Measurements from ENCODE around the gene JAKMIP3. TPM values are rescaled to one million over a fixed set of nuclear protein-coding genes. Genes with fewer than 3 reads are reported as not detected.

The JAKMIP3 gene
- total RNA-seq, 1 experiment from 2014 or later: 0.03 TPM

GRCh38 chr10:132061030-132061429 lies 4.7 kb upstream of the JAKMIP3 start:
- no peak for DNase-seq (ENCODE audit: low read depth, low spot score)
- in situ Hi-C loops (cut with HindIII; ENCODE audit: low pct_unique_long_range_greater_than_20kb, low sequenced_read_pairs): no loop called here

DNA sequence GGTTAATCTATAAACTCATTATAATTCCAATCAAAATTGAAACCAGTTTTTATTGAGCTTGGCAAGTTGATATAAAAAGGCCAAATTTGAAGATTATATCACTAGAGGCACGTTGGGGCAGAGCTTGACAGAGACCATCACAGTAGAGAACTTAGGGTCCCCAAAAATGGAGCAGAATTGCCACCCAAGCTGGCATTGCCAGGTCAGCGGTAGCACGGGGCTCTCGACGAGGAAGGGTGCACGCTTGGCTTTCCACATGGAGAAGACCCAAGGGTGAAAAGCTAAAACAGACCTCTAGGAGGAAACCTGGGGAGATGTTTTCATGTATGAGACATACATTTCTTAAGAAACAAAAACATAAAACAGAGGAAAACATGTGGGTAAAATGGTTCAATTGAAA lies 4.3 kb upstream of the JAKMIP3 start:
- in situ Hi-C loops (cut with HindIII; ENCODE audit: low pct_unique_long_range_greater_than_20kb, low sequenced_read_pairs): no loop called here

DNA sequence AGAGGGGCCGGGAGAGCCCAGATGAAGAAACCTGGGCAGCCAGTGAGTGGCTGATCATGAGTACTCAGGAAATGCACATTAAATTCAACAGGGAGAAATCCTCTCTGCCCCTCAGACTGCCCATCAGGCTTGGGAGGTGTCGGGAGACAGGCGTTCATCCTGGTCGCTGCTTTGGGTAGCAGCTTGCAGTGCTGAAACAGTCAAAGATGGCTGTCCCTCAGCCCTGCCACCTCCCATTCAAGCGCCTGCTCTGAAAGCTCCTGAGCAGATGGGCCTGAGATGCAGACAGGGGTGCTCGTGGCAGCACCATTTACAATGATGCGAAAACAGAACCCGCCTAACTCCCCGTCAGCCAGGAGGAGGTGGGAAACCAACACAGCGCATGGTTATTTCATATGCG lies 3.6 kb upstream of the JAKMIP3 start:
- no peak for DNase-seq (ENCODE audit: low read depth, low spot score)
- in situ Hi-C loops (cut with HindIII; ENCODE audit: low pct_unique_long_range_greater_than_20kb, low sequenced_read_pairs): no loop called here

More for the DNA sequence above, 4.3 kb upstream of the JAKMIP3 start:
- no peak for DNase-seq (ENCODE audit: low read depth, low spot score)

- DNase-seq (ENCODE audit: low read depth, low spot score): no peak
- in situ Hi-C loops (cut with HindIII; ENCODE audit: low pct_unique_long_range_greater_than_20kb, low sequenced_read_pairs): no loop called here
Measured at GRCh38 chr10:132062641-132063390, 2.9 kb upstream of the JAKMIP3 start.

GRCh38 chr10:132063432-132063831 lies 2.3 kb upstream of the JAKMIP3 start:
- no peak for DNase-seq (ENCODE audit: low read depth, low spot score)
- in situ Hi-C loops (cut with HindIII; ENCODE audit: low pct_unique_long_range_greater_than_20kb, low sequenced_read_pairs): no loop called here

DNA sequence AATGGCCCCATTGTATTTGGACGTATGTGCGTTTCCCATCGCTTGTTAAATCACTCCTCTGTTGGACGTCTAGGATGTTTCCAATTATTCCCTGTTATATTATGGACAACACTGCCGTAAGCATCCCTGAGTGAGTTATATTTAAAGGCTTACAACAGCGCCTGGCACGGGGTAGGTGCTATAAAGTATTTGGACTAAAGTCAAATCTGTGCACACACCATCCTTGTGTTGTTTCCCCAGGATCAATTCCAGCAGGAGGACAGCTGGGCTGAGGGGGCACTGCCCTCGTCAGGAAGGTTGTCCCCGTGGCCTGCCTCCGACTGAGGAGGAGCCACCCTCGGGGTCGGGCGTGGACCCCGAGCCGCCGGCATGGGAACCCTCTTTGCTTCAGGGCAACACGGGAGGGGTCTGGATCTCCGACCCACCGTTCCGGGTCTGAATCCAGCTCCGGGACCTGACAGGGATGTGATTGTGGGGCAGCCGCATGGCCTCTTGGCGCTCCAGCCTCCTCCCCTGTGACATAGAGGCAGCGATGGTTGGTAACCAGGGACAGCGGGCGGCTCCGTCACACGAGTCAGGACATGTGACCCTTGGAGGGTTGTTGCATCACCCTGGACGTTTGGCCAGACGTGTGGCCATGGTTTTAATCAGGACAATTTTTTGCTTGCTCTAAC lies 1.5 kb upstream of the JAKMIP3 start:
- in situ Hi-C loops (cut with HindIII; ENCODE audit: low pct_unique_long_range_greater_than_20kb, low sequenced_read_pairs): no loop called here
- no peak for DNase-seq (ENCODE audit: low read depth, low spot score)

- no peak for DNase-seq (ENCODE audit: low read depth, low spot score)
- in situ Hi-C loops (cut with HindIII; ENCODE audit: low pct_unique_long_range_greater_than_20kb, low sequenced_read_pairs): no loop called here
Measured at GRCh38 chr10:132064771-132065437, 842 bp upstream of the JAKMIP3 start.

DNA sequence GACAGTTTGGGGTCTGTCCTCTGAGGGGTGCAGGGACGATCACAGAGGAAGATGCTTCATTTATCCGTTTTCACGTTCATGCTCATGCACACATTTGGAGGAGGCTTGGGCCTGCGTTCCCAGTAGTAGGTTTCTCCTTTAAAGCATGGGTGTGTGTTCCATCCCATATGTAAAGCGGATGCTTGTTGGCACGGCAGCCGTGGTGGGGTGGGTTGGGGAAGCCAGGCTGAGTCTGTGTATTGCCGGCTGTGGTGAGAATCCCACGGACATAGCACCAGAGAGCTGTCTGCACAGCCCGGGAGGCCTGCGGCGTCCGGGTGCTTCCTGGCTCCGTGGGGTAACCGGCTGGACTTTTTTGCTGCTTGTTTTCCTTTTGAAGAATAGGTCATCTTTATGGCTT lies 440 bp downstream of the JAKMIP3 start:
- no peak for DNase-seq (ENCODE audit: low read depth, low spot score)

GRCh38 chr10:132066812-132067211 lies 1.1 kb downstream of the JAKMIP3 start:
- DNase-seq (ENCODE audit: low read depth, low spot score): no peak
- in situ Hi-C loops (cut with HindIII; ENCODE audit: low pct_unique_long_range_greater_than_20kb, low sequenced_read_pairs): no loop called here

More for the DNA sequence above, 440 bp downstream of the JAKMIP3 start:
- in situ Hi-C loops (cut with HindIII; ENCODE audit: low pct_unique_long_range_greater_than_20kb, low sequenced_read_pairs): no loop called here

- in situ Hi-C loops (cut with HindIII; ENCODE audit: low pct_unique_long_range_greater_than_20kb, low sequenced_read_pairs): no loop called here
- no peak for DNase-seq (ENCODE audit: low read depth, low spot score)
Measured at GRCh38 chr10:132068431-132069121, 2.8 kb downstream of the JAKMIP3 start.

- no peak for DNase-seq (ENCODE audit: low read depth, low spot score)
Measured at GRCh38 chr10:132069122-132069848, 3.5 kb downstream of the JAKMIP3 start.

GRCh38 chr10:132069849-132070182 lies 4.1 kb downstream of the JAKMIP3 start:
- no peak for DNase-seq (ENCODE audit: low read depth, low spot score)
- in situ Hi-C loops (cut with HindIII; ENCODE audit: low pct_unique_long_range_greater_than_20kb, low sequenced_read_pairs): no loop called here

More at GRCh38 chr10:132069122-132069848, 3.5 kb downstream of the JAKMIP3 start:
- in situ Hi-C loops (cut with HindIII; ENCODE audit: low pct_unique_long_range_greater_than_20kb, low sequenced_read_pairs): no loop called here

- no peak for DNase-seq (ENCODE audit: low read depth, low spot score)
- in situ Hi-C loops (cut with HindIII; ENCODE audit: low pct_unique_long_range_greater_than_20kb, low sequenced_read_pairs): no loop called here
Measured at GRCh38 chr10:132070724-132071123, 5.0 kb downstream of the JAKMIP3 start.

DNA sequence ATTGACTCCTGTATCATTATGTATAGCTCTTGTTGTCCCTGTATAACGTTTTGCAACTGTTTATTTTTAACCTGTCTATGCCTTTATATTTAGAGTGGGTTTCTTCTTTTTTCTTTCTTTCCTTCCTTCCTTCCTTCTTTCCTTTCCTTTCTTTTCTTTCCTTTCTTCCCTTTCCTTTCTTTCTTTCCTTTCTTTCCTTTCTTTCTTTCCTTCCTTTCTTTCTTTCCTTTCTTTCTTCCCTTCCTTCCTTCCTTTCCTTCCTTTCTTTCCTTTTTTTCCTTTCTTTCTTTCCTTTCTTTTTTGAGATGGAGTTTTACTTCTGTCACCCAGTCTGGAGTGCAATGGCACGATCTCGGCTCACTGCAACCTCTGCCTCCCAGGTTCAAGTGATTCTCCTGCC lies 5.9 kb downstream of the JAKMIP3 start:
- DNase-seq (ENCODE audit: low read depth, low spot score): no peak
- in situ Hi-C loops (cut with HindIII; ENCODE audit: low pct_unique_long_range_greater_than_20kb, low sequenced_read_pairs): no loop called here

DNA sequence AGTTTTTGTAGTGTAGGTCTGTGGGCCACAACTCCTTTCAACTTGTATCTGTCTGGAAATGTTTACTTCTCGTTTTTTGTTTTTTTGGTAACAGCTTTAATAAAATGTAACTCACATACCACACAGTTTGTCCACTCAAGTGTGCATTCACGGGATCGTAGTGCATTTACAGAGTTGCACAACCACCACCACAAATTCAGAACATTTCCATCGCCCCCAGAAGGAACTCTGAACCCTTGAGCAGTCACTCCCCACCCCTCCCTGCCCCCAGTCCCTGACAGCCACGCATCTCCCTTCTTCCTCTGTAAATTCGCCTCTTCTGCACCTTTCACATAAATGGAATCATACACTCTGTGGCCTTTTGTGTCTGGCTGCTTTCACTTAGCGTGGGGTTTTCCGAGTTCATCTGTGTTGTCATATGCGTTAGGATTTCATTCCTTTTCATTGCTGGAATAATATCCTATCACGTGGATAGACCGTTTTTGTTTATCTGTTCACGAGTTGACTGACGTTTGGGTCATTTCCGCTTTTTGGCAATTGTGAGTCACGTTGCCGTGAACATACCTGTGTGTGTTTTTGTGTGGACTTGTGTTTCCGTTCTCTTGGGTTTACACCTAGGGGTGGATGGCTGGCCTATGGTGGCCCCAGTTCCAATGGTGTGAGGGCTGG lies 10.3 kb downstream of the JAKMIP3 start:
- in situ Hi-C loops (cut with HindIII; ENCODE audit: low pct_unique_long_range_greater_than_20kb, low sequenced_read_pairs): no loop called here
- DNase-seq (ENCODE audit: low read depth, low spot score): no peak

DNA sequence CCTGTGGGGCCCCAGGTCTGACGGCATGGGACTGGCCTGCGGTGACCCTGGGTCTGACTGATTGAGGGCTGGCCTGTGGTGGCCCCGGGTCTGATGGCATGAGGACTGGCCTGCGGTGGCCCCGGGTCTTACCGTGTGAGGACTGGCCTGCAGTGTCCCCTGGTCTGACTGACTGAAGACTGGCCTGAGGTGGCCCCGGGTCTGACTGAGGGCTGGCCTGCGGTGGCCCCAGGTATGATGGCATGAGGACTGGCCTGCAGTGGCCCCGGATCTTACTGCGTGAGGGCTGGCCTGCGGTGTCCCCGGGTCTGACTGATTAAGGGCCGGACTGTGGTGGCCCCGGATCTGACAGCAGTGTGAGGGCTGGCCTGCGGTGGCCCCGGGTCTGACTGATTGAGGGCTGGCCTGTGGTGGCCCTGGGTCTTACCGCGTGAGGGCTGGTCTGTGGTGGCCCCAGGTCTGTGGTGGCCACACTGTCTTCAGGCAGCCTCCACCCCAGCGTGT lies 10.9 kb downstream of the JAKMIP3 start:
- no peak for DNase-seq (ENCODE audit: low read depth, low spot score)
- in situ Hi-C loops (cut with HindIII; ENCODE audit: low pct_unique_long_range_greater_than_20kb, low sequenced_read_pairs): no loop called here

- DNase-seq (ENCODE audit: low read depth, low spot score): no peak
- in situ Hi-C loops (cut with HindIII; ENCODE audit: low pct_unique_long_range_greater_than_20kb, low sequenced_read_pairs): no loop called here
Measured at GRCh38 chr10:132077091-132077490, 11.3 kb downstream of the JAKMIP3 start.
